ENCODE measurements around the gene PRTG.

GRCh38 chr15:55652359-55652758 lies 90.6 kb downstream of the PRTG start:
- TF ChIP-seq POLR2A (IDR thresholded peaks at IDR 0.05) (no peak), CTCF (IDR thresholded peaks at IDR 0.05 in 4 of 5, conservative IDR thresholded peaks at IDR 0.05 in 1 of 5) (no peak)
